HG03469 (cell line): ENCODE measurements around the gene C6orf118.

ENCODE experiments used
- ATAC-seq: cut with Tn5 transposase; IDR thresholded peaks from one replicate; pipeline ENCODE4 v1.9.1; 2021; ENCODE audit warnings: mild to moderate bottlenecking, moderate library complexity, moderate number of reproducible peaks; ENCODE audit not compliant: unreplicated experiment

Gene C6orf118

GRCh38 chr6:165245287-165245686 lies 64.1 kb downstream of the C6orf118 start:
- ATAC-seq = no peak

- ATAC-seq = no peak
Observed at GRCh38 chr6:165244524-165245247, 64.7 kb downstream of the C6orf118 start.

GRCh38 chr6:165243801-165244200 lies 65.6 kb downstream of the C6orf118 start:
- no peak for ATAC-seq

- no peak for ATAC-seq
Observed at GRCh38 chr6:165236326-165236725, 73.1 kb downstream of the C6orf118 start.

GRCh38 chr6:165232731-165233488 lies 76.5 kb downstream of the C6orf118 start:
- ATAC-seq = no peak

GRCh38 chr6:165231581-165232561 lies 77.5 kb downstream of the C6orf118 start:
- no peak for ATAC-seq

GRCh38 chr6:165231177-165231576 lies 78.2 kb downstream of the C6orf118 start:
- ATAC-seq = no peak
